Ascending aorta (tissue), 2 donors: ENCODE measurements around the gene CCDC85B. TPM values are rescaled to one million over a fixed set of nuclear protein-coding genes. Genes with fewer than 3 reads are reported as not detected.

Source experiments
- DNase-seq, 2 donors: peaks; one replicate each; pipeline ENCODE4 v3.0.0-alpha.2; 2019; ENCODE audit warnings: low spot score in 2 of 2
- H3K27ac ChIP-seq, 2 donors: fragments of 200-600 bp; sonication (generic); one replicate each; pipeline ENCODE4 v1.5.1; 2016 to 2017; ENCODE audit warnings: mild to moderate bottlenecking in 1 of 2
- H3K27me3 ChIP-seq: fragments of 200-600 bp; sonication (generic); one replicate; pipeline ENCODE4 v1.5.1; 2017
- H3K36me3 ChIP-seq, 2 donors: fragments of 200-600 bp; sonication (generic); one replicate each; pipeline ENCODE4 v1.5.1; 2016
- H3K4me1 ChIP-seq, 2 donors: fragments of 200-600 bp; sonication (generic); one replicate each; pipeline ENCODE4 v1.5.1; 2016 to 2017; ENCODE audit warnings: mild to moderate bottlenecking in 1 of 2
- H3K4me3 ChIP-seq, 2 donors: fragments of 200-600 bp; sonication (generic); one replicate each; pipeline ENCODE4 v1.5.1; 2016 to 2017; ENCODE audit warnings: mild to moderate bottlenecking in 1 of 2
- H3K9me3 ChIP-seq, 2 donors: fragments of 200-600 bp; sonication (generic); one replicate each; pipeline ENCODE4 v1.5.1; 2016
- CTCF ChIP-seq, 3 experiments: fragments of 200-600 bp in 2 of 3; fragments of 450-650 bp in 1 of 3; sonication (generic) in 2 of 3; IDR thresholded peaks; one replicate each; pipeline ENCODE4 v1.5.1; 2016 to 2019; ENCODE audit warnings: antibody characterized with exemption in 3 of 3, mild to moderate bottlenecking in 1 of 3, moderate library complexity in 1 of 3
- intact Hi-C: fragments of 100-400 bp; cut with DNase I; formaldehyde crosslinking; loops from one replicate; pipeline ENCODE4 v1.15.1; 2023
- total RNA-seq: library from RNA; depleted of rRNA; stranded (reverse); fragments of >200 nt; gene quantifications from one replicate; pipeline ENCODE4 v1.1.0, GENCODE V29; 2016

Gene CCDC85B
- total RNA-seq, 1 donor from 2014 or later = 184 TPM

- Histone ChIP-seq H3K4me3 (no peak overlapping the region), H3K27me3 (no peaks in the 10 kb centered on the region), H3K9me3 (no peaks in the 10 kb centered on the region), H3K4me1 (no peaks in the 10 kb centered on the region), H3K27ac (no peak overlapping the region), H3K36me3 (peaks cover 32 to 37% of the 10 kb centered on the region in 2 donors)
- no peak for DNase-seq
- no peak for TF ChIP-seq CTCF (IDR thresholded peaks at IDR 0.05)
- intact Hi-C loops = no loop called here
These were observed 41.1 kb upstream of the CCDC85B start for GRCh38 chr11:65849366-65849765.

GRCh38 chr11:65849771-65850216, 40.7 kb upstream of the CCDC85B start:
- peaks cover 37 to 41% of the 10 kb centered on the region in 2 donors for H3K36me3 ChIP-seq
- TF ChIP-seq CTCF (IDR thresholded peaks at IDR 0.05) = no peak
- H3K4me1 ChIP-seq = no peaks in the 10 kb centered on the region
- H3K4me3 ChIP-seq = no peak overlapping the region
- no peak overlapping the region for H3K27ac ChIP-seq
- peak in 1 of 2 donors; percentile 57 for DNase-seq
- H3K27me3 ChIP-seq = no peaks in the 10 kb centered on the region
- intact Hi-C loops = loop anchor here (10.0 kb wide), 1 partner anchor 415 kb away; the partner anchor contains the start of gene RAB1B
- H3K9me3 ChIP-seq = no peaks in the 10 kb centered on the region

GRCh38 chr11:65850217-65851082, 40.0 kb upstream of the CCDC85B start:
- Histone ChIP-seq H3K9me3 (no peaks in the 10 kb centered on the region), H3K4me1 (peaks cover 0 to 4% of the 10 kb centered on the region in 2 donors), H3K27ac (no peak overlapping the region), H3K27me3 (no peaks in the 10 kb centered on the region), H3K4me3 (no peak overlapping the region), H3K36me3 (peaks cover 43 to 47% of the 10 kb centered on the region in 2 donors)
- no peak for TF ChIP-seq CTCF (IDR thresholded peaks at IDR 0.05)
- DNase-seq = peak in 1 of 2 donors; percentile 57
- intact Hi-C loops = loop anchor here (10.0 kb wide), 1 partner anchor 414 kb away; the partner anchor contains the start of gene RAB1B

GRCh38 chr11:65851083-65851579, 39.3 kb upstream of the CCDC85B start:
- H3K27ac ChIP-seq = no peak overlapping the region
- peaks cover 50 to 54% of the 10 kb centered on the region in 2 donors for H3K36me3 ChIP-seq
- H3K9me3 ChIP-seq = no peaks in the 10 kb centered on the region
- TF ChIP-seq CTCF (IDR thresholded peaks at IDR 0.05) = no peak
- no peak overlapping the region for H3K4me3 ChIP-seq
- no peak for DNase-seq
- intact Hi-C loops = loop anchor here (10.0 kb wide), 1 partner anchor 414 kb away; the partner anchor contains the start of gene RAB1B
- no peaks in the 10 kb centered on the region for H3K27me3 ChIP-seq
- H3K4me1 ChIP-seq = peaks cover 2 to 11% of the 10 kb centered on the region in 2 donors

GRCh38 chr11:65851811-65852507, 38.5 kb upstream of the CCDC85B start:
- intact Hi-C loops = loop anchor here (10.0 kb wide), 1 partner anchor 413 kb away; the partner anchor contains the start of gene RAB1B
- TF ChIP-seq CTCF (IDR thresholded peaks at IDR 0.05) = no peak

More at GRCh38 chr11:65851811-65852507, 38.5 kb upstream of the CCDC85B start:
- Histone ChIP-seq H3K4me3 (no peak overlapping the region), H3K9me3 (no peaks in the 10 kb centered on the region), H3K27me3 (no peaks in the 10 kb centered on the region), H3K4me1 (peaks cover 7 to 16% of the 10 kb centered on the region in 2 donors), H3K27ac (no peak overlapping the region), H3K36me3 (peaks cover 50 to 55% of the 10 kb centered on the region in 2 donors)
- no peak for DNase-seq
